Measurements from ENCODE around the gene TNFSF15. TPM values are rescaled to one million over a fixed set of nuclear protein-coding genes. Genes with fewer than 3 reads are reported as not detected.

Gene TNFSF15
- total RNA-seq, 1 donor from 2014 or later: 12.2 TPM

DNA sequence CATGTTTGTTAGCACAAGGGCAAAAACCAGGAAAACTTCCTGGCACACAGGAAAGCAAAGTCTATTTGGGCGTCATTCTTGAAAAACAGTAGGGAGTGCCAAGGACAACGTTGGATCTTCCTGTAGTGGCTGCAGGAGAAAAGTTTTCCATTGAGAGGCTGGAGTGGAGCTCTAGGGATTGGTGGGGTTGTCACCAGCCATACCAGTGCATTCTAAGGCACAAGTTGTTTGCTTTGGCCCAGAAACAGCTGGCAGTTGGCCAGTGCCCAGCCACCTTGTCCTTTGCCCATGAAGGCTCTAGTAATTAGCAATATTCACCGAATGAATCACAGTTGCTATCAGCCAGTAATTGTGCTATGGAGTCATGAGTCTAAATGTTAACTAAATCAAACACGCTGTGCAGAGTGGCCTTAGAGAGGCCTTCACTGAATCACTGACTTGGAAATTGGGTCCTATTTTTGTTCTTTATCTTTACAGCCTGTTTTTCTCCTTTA is 26.4 kb downstream of the TNFSF15 start:
- Mint-ChIP-seq H3K27ac (no peak overlapping the region), H3K27me3 (ENCODE audit: low read depth) (no peaks in the 10 kb centered on the region), H3K9me3 (peaks cover 2% of the 10 kb centered on the region), H3K36me3 (no peaks in the 10 kb centered on the region), H3K4me3 (no peak overlapping the region), H3K4me1 (peaks cover 22% of the 10 kb centered on the region)
- TF ChIP-seq, protein P1, sequence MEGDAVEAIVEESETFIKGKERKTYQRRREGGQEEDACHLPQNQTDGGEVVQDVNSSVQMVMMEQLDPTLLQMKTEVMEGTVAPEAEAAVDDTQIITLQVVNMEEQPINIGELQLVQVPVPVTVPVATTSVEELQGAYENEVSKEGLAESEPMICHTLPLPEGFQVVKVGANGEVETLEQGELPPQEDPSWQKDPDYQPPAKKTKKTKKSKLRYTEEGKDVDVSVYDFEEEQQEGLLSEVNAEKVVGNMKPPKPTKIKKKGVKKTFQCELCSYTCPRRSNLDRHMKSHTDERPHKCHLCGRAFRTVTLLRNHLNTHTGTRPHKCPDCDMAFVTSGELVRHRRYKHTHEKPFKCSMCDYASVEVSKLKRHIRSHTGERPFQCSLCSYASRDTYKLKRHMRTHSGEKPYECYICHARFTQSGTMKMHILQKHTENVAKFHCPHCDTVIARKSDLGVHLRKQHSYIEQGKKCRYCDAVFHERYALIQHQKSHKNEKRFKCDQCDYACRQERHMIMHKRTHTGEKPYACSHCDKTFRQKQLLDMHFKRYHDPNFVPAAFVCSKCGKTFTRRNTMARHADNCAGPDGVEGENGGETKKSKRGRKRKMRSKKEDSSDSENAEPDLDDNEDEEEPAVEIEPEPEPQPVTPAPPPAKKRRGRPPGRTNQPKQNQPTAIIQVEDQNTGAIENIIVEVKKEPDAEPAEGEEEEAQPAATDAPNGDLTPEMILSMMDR (IDR thresholded peaks at IDR 0.05; ENCODE audit: unreplicated experiment): no peak
- no peak for DNase-seq (ENCODE audit: low spot score in 2 of 2, unreplicated experiment in 2 of 2)

DNA sequence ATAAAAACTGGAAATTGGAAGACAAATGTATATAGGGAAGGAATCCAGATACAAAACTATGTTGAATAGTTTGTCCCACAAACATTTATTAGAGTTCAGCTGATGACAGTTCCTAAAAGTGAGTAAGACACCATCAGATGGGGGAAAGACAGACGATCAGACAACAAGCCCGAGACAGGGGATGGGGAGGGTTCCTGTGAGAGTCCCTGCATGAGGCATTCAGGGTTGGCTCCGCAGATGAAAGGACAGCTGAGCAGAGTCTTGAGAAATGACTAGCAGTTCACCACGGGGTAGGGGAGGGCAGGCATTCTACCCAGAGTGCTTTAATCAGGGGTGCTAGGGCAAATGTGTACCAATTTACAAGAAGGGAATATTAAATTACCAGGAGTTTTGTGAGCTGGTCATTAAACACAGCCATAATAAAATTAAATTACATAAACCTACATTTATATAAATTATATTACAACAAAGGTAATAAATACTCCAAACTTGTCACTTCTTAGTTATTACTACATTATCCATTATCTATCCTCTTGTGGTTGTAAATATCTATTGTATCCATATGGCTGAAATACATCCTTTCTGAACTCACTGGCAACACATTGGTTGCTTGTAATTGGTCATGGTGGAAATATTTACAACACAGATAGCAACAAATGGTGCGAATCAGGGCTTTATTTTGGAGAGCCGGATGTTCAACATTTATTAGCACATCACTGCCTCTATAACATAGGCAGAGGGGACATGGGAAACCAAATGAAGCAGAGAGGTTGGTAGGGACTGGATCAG is 27.8 kb downstream of the TNFSF15 start:
- H3K27ac Mint-ChIP-seq: no peak overlapping the region
- no peak overlapping the region for H3K4me3 Mint-ChIP-seq
- H3K27me3 Mint-ChIP-seq (ENCODE audit: low read depth): no peaks in the 10 kb centered on the region
- peaks cover 2% of the 10 kb centered on the region for H3K9me3 Mint-ChIP-seq
- no peaks in the 10 kb centered on the region for H3K36me3 Mint-ChIP-seq
- H3K4me1 Mint-ChIP-seq: peaks cover 19% of the 10 kb centered on the region
- no peak for DNase-seq (ENCODE audit: low spot score in 2 of 2, unreplicated experiment in 2 of 2)
- TF ChIP-seq, protein P1 (IDR thresholded peaks at IDR 0.05; ENCODE audit: unreplicated experiment): no peak

DNA sequence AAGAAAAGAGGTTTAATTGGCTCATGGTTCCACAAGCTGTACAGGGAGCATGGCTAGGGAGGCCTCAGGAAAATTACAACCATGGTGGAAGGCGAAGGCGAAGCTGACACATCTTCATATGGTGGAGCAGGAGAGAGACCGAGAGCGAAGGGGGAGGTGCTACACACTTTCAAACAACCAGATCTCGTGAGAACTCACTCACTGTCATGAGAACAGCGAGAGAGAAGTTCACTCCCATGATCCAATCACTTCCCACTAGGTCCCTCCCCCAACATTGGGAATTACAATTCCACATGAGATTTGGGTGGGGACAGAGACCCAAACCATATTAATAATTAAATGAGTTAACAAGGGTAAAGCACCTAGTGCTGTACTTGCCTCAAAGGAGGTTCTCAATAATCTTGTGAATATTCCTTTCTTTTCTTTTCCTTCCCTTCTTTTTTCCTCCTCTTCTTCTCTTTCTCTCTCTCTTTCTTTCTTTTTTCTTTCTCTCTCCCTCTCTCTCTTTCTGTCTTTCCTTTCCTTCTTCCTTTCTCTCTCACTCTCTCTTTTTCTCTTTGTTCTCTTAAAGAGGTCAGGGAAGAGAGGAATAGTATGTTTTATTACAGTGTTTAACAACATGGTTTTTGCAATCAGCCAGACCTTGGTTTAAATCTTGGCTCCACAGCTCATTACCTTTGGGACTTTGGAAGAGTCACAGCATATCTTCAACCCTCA is 29.0 kb downstream of the TNFSF15 start:
- Mint-ChIP-seq H3K9me3 (peaks cover 2% of the 10 kb centered on the region), H3K27ac (no peak overlapping the region), H3K27me3 (ENCODE audit: low read depth) (no peaks in the 10 kb centered on the region), H3K36me3 (no peaks in the 10 kb centered on the region), H3K4me3 (no peak overlapping the region), H3K4me1 (peaks cover 19% of the 10 kb centered on the region)
- no peak for DNase-seq (ENCODE audit: low spot score in 2 of 2, unreplicated experiment in 2 of 2)
- TF ChIP-seq, protein P1 (IDR thresholded peaks at IDR 0.05; ENCODE audit: unreplicated experiment): no peak

DNA sequence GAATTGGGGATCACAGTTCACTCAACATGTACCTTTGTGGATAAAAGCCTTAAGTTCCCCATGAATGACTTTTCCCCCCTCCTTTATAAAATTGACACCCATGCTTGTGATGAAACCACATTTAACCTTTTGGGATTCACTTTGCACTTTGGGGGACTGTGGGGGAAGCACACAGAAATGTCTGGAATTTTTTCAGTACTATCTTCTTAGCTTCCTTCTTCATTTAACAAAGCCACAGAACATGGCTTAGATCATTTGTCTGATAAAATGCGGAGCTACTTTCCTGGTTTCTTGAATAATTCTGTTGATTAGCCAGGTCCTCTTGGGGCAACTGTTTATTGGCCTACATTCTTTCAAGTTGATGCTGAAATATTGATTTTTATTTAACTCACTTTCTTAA is 29.9 kb downstream of the TNFSF15 start:
- no peaks in the 10 kb centered on the region for H3K36me3 Mint-ChIP-seq
- peaks cover 22% of the 10 kb centered on the region for H3K4me1 Mint-ChIP-seq
- no peaks in the 10 kb centered on the region for H3K27me3 Mint-ChIP-seq (ENCODE audit: low read depth)
- peaks cover 2% of the 10 kb centered on the region for H3K9me3 Mint-ChIP-seq
- H3K27ac Mint-ChIP-seq: peak overlapping the region; percentile 43
- TF ChIP-seq, protein P1 (IDR thresholded peaks at IDR 0.05; ENCODE audit: unreplicated experiment): no peak
- no peak overlapping the region for H3K4me3 Mint-ChIP-seq
- DNase-seq (ENCODE audit: low spot score in 2 of 2, unreplicated experiment in 2 of 2): no peak

DNA sequence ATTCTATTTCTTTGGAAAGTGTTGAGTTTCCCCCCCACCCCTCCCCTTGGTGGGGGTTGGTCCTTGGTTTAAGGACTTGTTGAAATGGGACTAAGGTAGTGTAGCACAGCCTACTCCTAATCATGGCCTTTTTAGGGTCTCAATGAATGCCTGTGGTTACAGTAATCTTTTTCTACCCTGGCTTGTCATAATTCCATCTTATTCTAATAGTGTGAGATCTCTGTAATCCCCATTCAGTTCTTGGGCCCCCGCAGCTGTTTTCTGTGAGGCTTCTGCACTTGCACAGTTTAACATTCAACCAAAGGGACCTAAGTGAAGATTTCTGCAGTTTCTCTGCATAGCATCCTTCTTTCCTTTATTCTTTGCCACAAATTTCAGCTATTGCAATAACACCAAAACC is 30.7 kb downstream of the TNFSF15 start:
- peaks cover 2% of the 10 kb centered on the region for H3K9me3 Mint-ChIP-seq
- peaks cover 22% of the 10 kb centered on the region for H3K4me1 Mint-ChIP-seq
- H3K4me3 Mint-ChIP-seq: no peak overlapping the region
- H3K27me3 Mint-ChIP-seq (ENCODE audit: low read depth): no peaks in the 10 kb centered on the region
- TF ChIP-seq, protein P1 (IDR thresholded peaks at IDR 0.05; ENCODE audit: unreplicated experiment): no peak
- no peaks in the 10 kb centered on the region for H3K36me3 Mint-ChIP-seq
- no peak overlapping the region for H3K27ac Mint-ChIP-seq
- no peak for DNase-seq (ENCODE audit: low spot score in 2 of 2, unreplicated experiment in 2 of 2)
